K562 (cell line): ENCODE data around the gene DBNL. TPM values are rescaled to one million over a fixed set of nuclear protein-coding genes. Genes with fewer than 3 reads are reported as not detected.
A peak's percentile ranks its signal among the peaks of the same experiment; 100 is the strongest.

Source experiments
- ETV5 ChIP-seq: sonication (generic); formaldehyde crosslinking; IDR thresholded peaks from 2 replicates; pipeline ENCODE4 v1.4.0; 2020; ENCODE audit warnings: low read depth, mild to moderate bottlenecking, missing genetic modification reagents
- HDAC1 ChIP-seq, 2 experiments: fragments of 450-650 bp; IDR thresholded peaks; 2 replicates each; pipeline ENCODE4 v1.6.1; 2016 to 2017; ENCODE audit warnings: inconsistent platforms in 1 of 2, mild to moderate bottlenecking in 1 of 2, moderate library complexity in 1 of 2
- KAT7 ChIP-seq: sonication (generic); formaldehyde crosslinking; IDR thresholded peaks from 2 replicates; pipeline ENCODE4 v1.8.0; 2022; ENCODE audit warnings: missing genetic modification reagents, mild to moderate bottlenecking, borderline replicate concordance
- SOX6 ChIP-seq: fragments of 450-650 bp; IDR thresholded peaks from 2 replicates; pipeline ENCODE4 v1.6.1; 2014; ENCODE audit warnings: mild to moderate bottlenecking
- polyA plus RNA-seq, 8 experiments: library from polyadenylated mRNA; depleted of rRNA in 4 of 8; stranded (reverse) in 5 of 8; unstranded in 3 of 8; fragments of >200 nt; fragmentation: Nextera tagmentation in 2 of 8; fragmentation: Illumina TruSeq in 1 of 8; extraction: Ambion mirVana in 2 of 8; extraction: Trizol in 1 of 8; gene quantifications; 2 replicates each; pipeline versions ENCODE4 v1.2.1 to v1.2.3, GENCODE V29; 2011 to 2014; ENCODE audit warnings: inconsistent platforms in 1 of 8, missing spikeins in 1 of 8
- total RNA-seq, 7 experiments: library from RNA; depleted of rRNA in 6 of 7; stranded (reverse); fragments of >200 nt in 6 of 7; fragmentation: Illumina TruSeq in 2 of 7; extraction: Trizol in 2 of 7; gene quantifications; 2 replicates each; pipeline versions ENCODE4 v1.2.1 to v1.2.3, GENCODE V29; 2011 to 2021; ENCODE audit warnings: low replicate concordance in 1 of 7
- TF ChIP-seq, protein P1 (sequence below): fragments of 250-450 bp; sonication (Bioruptor Pico); IDR thresholded peaks from 2 replicates; pipeline ENCODE4 v1.9.0; 2021; ENCODE audit warnings: mild to moderate bottlenecking
- TF ChIP-seq, protein P2 (sequence below), 2 experiments: fragments of 150-350 bp in 1 of 2; IDR thresholded peaks; 2 replicates each; pipeline ENCODE4 v1.6.1; 2012 to 2016; ENCODE audit warnings: low read depth in 2 of 2, low read length in 2 of 2, mild to moderate bottlenecking in 1 of 2, moderate library complexity in 1 of 2

Gene DBNL
- total and polyA plus RNA-seq, 9 of the 15 experiments (the other 6 are each of a cell fraction or from before 2014, with no cell fraction given) = 1.9 to 65.1 (median 38.9) TPM

DNA sequence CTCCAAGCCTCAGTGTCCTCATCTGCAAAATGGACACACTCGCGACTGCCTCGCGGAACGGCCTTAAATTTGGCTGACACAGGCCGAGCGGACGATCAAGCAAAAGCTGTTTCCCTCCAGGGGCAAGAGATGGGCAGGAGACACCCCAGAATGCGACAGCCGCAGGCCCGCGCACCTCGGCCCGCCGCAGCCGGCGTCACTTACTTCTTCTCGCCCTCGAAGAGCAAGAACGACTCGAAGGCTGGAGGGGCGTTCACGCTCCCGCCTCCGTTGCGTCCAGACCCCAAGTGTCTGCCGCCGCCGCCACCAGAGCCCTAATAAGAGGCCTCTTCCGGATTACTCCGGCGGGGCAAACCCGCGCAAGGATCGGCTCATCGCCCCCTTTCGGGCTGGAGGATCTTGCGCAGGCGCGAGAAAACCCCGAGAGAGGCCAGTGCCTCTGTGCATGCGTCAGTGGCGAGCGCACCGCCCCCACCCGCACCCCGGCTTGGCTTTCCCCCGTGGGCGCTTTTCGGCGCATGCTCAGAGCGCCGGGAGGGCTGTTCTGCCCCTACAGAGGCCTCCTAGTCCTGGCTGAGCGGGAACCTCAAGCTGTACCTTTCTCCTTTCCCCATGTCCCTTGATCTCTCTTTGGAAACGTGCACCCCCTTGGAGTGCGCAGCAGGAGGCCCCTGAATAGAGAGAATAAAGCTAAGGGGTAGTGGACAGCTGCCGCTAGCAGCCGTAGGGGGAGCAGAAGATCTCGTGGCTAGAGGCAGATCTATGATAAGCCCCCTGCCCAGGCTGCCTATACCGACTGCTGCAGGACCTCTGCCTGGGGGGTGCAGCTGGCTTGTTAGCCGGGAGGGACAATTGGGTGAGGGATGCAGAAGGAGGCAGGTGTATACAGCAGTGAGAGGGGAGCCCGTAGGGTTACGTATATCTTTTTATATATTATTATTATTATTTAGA is 25.4 kb upstream of the DBNL start (continued):
- TF ChIP-seq KAT7 (peak; percentile 60; the same call in 1 of the 2 replicates), SOX6 (peak; percentile 70), ETV5 (peak; percentile 82; the same call in 1 of the 2 replicates), HDAC1 (IDR thresholded peaks at IDR 0.05) (peak in 1 of 2 experiments; percentile 81; a peak in 2 of 4 replicates)
- TF ChIP-seq, protein P1, sequence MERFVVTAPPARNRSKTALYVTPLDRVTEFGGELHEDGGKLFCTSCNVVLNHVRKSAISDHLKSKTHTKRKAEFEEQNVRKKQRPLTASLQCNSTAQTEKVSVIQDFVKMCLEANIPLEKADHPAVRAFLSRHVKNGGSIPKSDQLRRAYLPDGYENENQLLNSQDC (CRISPR knock-in tag) = 0 out of 2 replicates have a peak, but pooled peaks have one; percentile 27
- TF ChIP-seq, protein P2, sequence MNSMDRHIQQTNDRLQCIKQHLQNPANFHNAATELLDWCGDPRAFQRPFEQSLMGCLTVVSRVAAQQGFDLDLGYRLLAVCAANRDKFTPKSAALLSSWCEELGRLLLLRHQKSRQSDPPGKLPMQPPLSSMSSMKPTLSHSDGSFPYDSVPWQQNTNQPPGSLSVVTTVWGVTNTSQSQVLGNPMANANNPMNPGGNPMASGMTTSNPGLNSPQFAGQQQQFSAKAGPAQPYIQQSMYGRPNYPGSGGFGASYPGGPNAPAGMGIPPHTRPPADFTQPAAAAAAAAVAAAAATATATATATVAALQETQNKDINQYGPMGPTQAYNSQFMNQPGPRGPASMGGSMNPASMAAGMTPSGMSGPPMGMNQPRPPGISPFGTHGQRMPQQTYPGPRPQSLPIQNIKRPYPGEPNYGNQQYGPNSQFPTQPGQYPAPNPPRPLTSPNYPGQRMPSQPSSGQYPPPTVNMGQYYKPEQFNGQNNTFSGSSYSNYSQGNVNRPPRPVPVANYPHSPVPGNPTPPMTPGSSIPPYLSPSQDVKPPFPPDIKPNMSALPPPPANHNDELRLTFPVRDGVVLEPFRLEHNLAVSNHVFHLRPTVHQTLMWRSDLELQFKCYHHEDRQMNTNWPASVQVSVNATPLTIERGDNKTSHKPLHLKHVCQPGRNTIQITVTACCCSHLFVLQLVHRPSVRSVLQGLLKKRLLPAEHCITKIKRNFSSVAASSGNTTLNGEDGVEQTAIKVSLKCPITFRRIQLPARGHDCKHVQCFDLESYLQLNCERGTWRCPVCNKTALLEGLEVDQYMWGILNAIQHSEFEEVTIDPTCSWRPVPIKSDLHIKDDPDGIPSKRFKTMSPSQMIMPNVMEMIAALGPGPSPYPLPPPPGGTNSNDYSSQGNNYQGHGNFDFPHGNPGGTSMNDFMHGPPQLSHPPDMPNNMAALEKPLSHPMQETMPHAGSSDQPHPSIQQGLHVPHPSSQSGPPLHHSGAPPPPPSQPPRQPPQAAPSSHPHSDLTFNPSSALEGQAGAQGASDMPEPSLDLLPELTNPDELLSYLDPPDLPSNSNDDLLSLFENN (IDR thresholded peaks at IDR 0.05; ENCODE audit: low read depth in 2 of 2, low read length in 2 of 2) = peak in 1 of 2 experiments; percentile 33; a peak in 1 of 4 replicates
